Transverse colon (tissue), 4 donors: Measurements from ENCODE around the gene P4HTM. TPM values are rescaled to one million over a fixed set of nuclear protein-coding genes. Genes with fewer than 3 reads are reported as not detected.

Source experiments
- DNase-seq: peaks from one replicate; pipeline ENCODE4 v3.0.0-alpha.2; 2019
- H3K27ac ChIP-seq, 4 donors: fragments of 200-600 bp; sonication (generic); 2 replicates each; pipeline ENCODE4 v1.5.1; 2016 to 2018; ENCODE audit warnings: inconsistent platforms in 4 of 4
- H3K27me3 ChIP-seq: fragments of 200-600 bp; sonication (generic); 2 replicates; pipeline ENCODE4 v1.5.1; 2017; ENCODE audit warnings: inconsistent platforms
- H3K36me3 ChIP-seq, 4 donors: fragments of 200-600 bp; sonication (generic); 2 replicates each; pipeline ENCODE4 v1.5.1; 2017 to 2019; ENCODE audit warnings: inconsistent platforms in 4 of 4
- H3K4me1 ChIP-seq, 4 donors: fragments of 200-600 bp; sonication (generic); 2 replicates each; pipeline ENCODE4 v1.5.1; 2017 to 2020; ENCODE audit warnings: inconsistent platforms in 4 of 4
- H3K4me3 ChIP-seq, 4 donors: fragments of 200-600 bp; sonication (generic); 1 replicate in 1 of 4; 2 replicates in 3 of 4; pipeline versions ENCODE4 v1.5.1 to v1.6.1; 2017 to 2019; ENCODE audit warnings: inconsistent platforms in 4 of 4
- H3K9me3 ChIP-seq, 2 donors: fragments of 200-600 bp; sonication (generic); 2 replicates each; pipeline ENCODE4 v1.5.1; 2017 to 2019; ENCODE audit warnings: inconsistent platforms in 2 of 2
- EP300 ChIP-seq: sonication (generic); formaldehyde crosslinking; IDR thresholded peaks from one replicate; pipeline ENCODE4 v1.6.1; 2017; ENCODE audit warnings: antibody characterized with exemption, low read depth
- POLR2A ChIP-seq: fragments of 450-650 bp; IDR thresholded peaks from one replicate; pipeline ENCODE4 v1.6.1; 2016; ENCODE audit warnings: antibody characterized with exemption, mild to moderate bottlenecking, moderate library complexity
- POLR2AphosphoS5 ChIP-seq, 3 donors: sonication (generic); formaldehyde crosslinking; IDR thresholded peaks; one replicate each; pipeline ENCODE4 v1.6.1; 2016; ENCODE audit warnings: antibody characterized with exemption in 3 of 3
- WGBS, 2 donors: methylation state at CpG; one replicate each; pipeline ENCODE4 v1.1.5; 2018; ENCODE audit warnings: low coverage in 1 of 2; 5-methylcytosine and 5-hydroxymethylcytosine counted together
- in situ Hi-C, 4 donors: fragments of 200-750 bp; cut with MboI; loops; one replicate each; pipeline versions ENCODE4 v1.15.0 to v1.15.1; 2017; ENCODE audit warnings: low sequenced_read_pairs in 3 of 4, low pct_ligation_motif_present in 1 of 4, low pct_unique_long_range_greater_than_20kb in 1 of 4
- intact Hi-C: fragments of 100-400 bp; cut with DNase I; formaldehyde crosslinking; loops from one replicate; pipeline ENCODE4 v1.15.1; 2023; ENCODE audit warnings: low total_unique reads
- total RNA-seq, 4 donors: library from RNA; depleted of rRNA; stranded (reverse); fragments of >200 nt; gene quantifications; one replicate each; pipeline ENCODE4 v1.1.0, GENCODE V29; 2016
- TF ChIP-seq, protein P1 (sequence below), 5 experiments: fragments of 200-600 bp in 3 of 5; fragments of 450-650 bp in 2 of 5; sonication (generic) in 3 of 5; IDR thresholded peaks; 1 replicate in 2 of 5; 2 replicates in 3 of 5; pipeline ENCODE4 v1.5.1; 2016 to 2017; ENCODE audit warnings: antibody characterized with exemption in 5 of 5, inconsistent platforms in 3 of 5, mild to moderate bottlenecking in 2 of 5, moderate library complexity in 1 of 5

Gene P4HTM
- total RNA-seq, 4 donors from 2014 or later, result 43.4 to 100 (median 76.6) TPM

DNA sequence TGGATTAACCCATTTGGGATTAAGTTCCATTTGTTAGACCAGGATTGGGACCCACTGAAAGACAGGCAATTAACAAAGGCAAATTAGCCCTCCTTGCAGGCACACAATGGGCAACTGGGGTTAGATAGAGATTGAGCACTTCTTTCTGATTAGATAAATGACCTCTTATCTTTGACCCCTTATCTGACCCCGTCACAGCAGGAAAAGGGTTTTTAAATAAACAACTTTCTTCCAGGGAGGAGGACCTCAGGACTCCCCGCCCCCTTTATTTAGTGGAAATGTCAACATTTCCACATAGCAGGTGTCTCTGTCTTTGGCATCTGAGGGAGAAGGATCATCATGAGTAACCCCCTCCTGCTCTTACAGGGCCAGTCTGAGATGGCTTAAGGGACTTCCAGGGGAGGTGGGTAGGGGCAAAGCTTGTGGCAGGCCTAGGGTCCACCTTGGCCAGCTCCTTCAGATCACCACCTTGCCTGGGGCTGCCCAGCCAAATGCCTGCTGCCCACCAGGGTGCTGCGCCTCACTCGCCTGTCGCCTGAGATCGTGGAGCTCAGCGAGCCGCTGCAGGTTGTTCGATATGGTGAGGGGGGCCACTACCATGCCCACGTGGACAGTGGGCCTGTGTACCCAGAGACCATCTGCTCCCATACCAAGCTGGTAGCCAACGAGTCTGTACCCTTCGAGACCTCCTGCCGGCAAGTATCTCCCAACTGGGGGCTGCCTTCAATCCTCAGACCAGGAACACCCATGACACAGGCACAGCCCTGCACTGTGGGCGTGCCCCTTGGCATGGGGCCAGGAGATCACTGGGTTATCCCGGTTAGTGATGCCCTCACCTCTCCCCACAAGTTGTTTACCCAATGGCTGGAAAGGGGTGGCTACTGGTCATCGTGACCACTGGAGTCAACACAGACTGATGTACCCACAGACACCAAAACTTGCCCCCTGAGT is 14.6 kb downstream of the P4HTM start:
- intact Hi-C loops (no loop called here), in situ Hi-C loops (no loop called here)
- Histone ChIP-seq H3K36me3 (no peaks in the 10 kb centered on the region), H3K27me3 (no peaks in the 10 kb centered on the region), H3K27ac (no peak overlapping the region), H3K4me1 (peaks cover 12 to 25% (median 19%) of the 10 kb centered on the region in 4 donors), H3K4me3 (no peak overlapping the region), H3K9me3 (no peaks in the 10 kb centered on the region)
- no peak for TF ChIP-seq POLR2AphosphoS5 (IDR thresholded peaks at IDR 0.05)
- TF ChIP-seq, protein P1, sequence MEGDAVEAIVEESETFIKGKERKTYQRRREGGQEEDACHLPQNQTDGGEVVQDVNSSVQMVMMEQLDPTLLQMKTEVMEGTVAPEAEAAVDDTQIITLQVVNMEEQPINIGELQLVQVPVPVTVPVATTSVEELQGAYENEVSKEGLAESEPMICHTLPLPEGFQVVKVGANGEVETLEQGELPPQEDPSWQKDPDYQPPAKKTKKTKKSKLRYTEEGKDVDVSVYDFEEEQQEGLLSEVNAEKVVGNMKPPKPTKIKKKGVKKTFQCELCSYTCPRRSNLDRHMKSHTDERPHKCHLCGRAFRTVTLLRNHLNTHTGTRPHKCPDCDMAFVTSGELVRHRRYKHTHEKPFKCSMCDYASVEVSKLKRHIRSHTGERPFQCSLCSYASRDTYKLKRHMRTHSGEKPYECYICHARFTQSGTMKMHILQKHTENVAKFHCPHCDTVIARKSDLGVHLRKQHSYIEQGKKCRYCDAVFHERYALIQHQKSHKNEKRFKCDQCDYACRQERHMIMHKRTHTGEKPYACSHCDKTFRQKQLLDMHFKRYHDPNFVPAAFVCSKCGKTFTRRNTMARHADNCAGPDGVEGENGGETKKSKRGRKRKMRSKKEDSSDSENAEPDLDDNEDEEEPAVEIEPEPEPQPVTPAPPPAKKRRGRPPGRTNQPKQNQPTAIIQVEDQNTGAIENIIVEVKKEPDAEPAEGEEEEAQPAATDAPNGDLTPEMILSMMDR (IDR thresholded peaks at IDR 0.05), result no peak
- no peak for TF ChIP-seq EP300
- no peak for TF ChIP-seq POLR2A
- DNase-seq, result peak; percentile 73
- WGBS, 2 donors, result 40 to 89% methylated on average over 1 to 16 of the region's 16 CpGs

DNA sequence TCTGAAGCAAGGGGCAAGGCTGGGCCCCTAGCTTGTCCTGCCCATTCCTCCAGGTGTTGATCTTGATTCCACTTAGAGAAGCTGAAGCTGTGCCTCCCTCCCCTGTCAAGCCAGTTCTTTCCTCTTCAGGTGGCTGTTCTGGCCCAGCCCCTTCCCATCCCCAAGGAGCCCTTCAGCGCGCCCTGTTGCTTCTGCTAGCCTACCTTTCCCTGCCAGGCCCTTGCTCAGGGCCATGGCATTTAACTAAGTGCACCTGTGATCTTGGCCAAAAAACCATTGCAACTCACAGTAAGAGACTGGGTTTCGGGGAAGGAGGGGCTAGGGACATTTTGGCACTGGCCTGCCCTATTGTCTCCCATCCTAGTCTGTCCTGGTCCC is 15.3 kb downstream of the P4HTM start:
- WGBS, 2 donors, result 100% methylated on average over 2 to 3 of the region's 3 CpGs
- no peaks in the 10 kb centered on the region for H3K9me3 ChIP-seq
- in situ Hi-C loops (no loop called here), intact Hi-C loops (no loop called here)
- H3K4me3 ChIP-seq, result no peak overlapping the region
- no peak for TF ChIP-seq EP300
- TF ChIP-seq POLR2AphosphoS5 (IDR thresholded peaks at IDR 0.05), result no peak
- no peak for TF ChIP-seq POLR2A
- TF ChIP-seq, protein P1 (IDR thresholded peaks at IDR 0.05), result no peak
- no peak for DNase-seq
- H3K27ac ChIP-seq, result no peak overlapping the region
- H3K36me3 ChIP-seq, result no peaks in the 10 kb centered on the region
- H3K27me3 ChIP-seq, result no peaks in the 10 kb centered on the region
- peaks cover 12 to 25% (median 19%) of the 10 kb centered on the region in 4 donors for H3K4me1 ChIP-seq

DNA sequence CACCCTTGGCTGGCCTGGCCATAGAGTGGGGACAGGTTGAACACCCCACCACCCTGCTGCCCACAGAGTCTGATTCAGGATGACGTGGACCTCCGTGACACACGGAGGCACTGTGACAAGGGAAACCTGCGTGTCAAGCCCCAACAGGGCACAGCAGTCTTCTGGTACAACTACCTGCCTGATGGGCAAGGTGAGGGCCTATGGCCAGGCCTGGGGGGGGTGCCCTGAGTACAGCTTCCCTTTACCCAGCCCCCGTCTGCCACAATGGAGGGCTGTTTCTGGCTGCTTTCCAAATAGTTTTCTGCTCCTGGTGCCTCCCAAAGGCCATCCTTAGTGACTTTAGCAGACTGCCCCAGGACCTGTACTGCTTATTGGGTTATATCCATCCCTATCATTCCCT is 16.0 kb downstream of the P4HTM start:
- no peaks in the 10 kb centered on the region for H3K36me3 ChIP-seq
- peaks cover 12 to 25% (median 19%) of the 10 kb centered on the region in 4 donors for H3K4me1 ChIP-seq
- TF ChIP-seq EP300, result no peak
- no peak for TF ChIP-seq POLR2A
- TF ChIP-seq, protein P1 (IDR thresholded peaks at IDR 0.05), result no peak
- no peak for TF ChIP-seq POLR2AphosphoS5 (IDR thresholded peaks at IDR 0.05)
- in situ Hi-C loops (no loop called here), intact Hi-C loops (no loop called here)
- peak overlapping the region in 1 of 4 donors; percentile 92 for H3K4me3 ChIP-seq
- WGBS, 2 donors, result 98% methylated on average over 5 of the region's 5 CpGs; no CpG with 5 or more reads in 1 of the 2 donors
- DNase-seq, result no peak
- peak overlapping the region; percentile 95 to 99 (median 96) for H3K27ac ChIP-seq
- no peaks in the 10 kb centered on the region for H3K27me3 ChIP-seq
- no peaks in the 10 kb centered on the region for H3K9me3 ChIP-seq

DNA sequence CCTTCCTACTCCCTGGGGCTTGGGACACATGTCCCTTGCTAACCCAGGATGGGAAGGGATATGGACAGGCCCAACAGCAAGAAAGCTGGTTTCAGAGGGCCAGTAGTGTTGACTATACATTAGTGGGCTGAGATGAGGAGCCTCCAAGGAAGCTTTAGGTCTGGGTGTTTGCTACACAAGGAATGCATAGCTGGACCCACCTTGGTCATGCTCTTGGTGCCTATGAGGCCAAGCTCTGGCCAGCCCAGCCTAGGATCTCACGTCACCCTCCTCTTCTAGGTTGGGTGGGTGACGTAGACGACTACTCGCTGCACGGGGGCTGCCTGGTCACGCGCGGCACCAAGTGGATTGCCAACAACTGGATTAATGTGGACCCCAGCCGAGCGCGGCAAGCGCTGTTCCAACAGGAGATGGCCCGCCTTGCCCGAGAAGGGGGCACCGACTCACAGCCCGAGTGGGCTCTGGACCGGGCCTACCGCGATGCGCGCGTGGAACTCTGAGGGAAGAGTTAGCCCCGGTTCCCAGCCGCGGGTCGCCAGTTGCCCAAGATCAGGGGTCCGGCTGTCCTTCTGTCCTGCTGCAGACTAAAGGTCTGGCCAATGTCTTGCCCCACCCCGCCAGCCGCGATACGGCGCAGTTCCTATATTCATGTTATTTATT is 16.5 kb downstream of the P4HTM start:
- Histone ChIP-seq H3K27ac (peak overlapping the region; percentile 95 to 99 (median 96)), H3K4me1 (peaks cover 12 to 25% (median 19%) of the 10 kb centered on the region in 4 donors), H3K9me3 (no peaks in the 10 kb centered on the region), H3K27me3 (no peaks in the 10 kb centered on the region), H3K36me3 (no peaks in the 10 kb centered on the region), H3K4me3 (peak overlapping the region; percentile 62 to 97 (median 78))
- 1% methylated on average over 32 of the region's 32 CpGs; no CpG with 5 or more reads in 1 of the 2 donors for WGBS, 2 donors
- peak; percentile 43 for DNase-seq
- TF ChIP-seq POLR2AphosphoS5 (IDR thresholded peaks at IDR 0.05) (no peak), EP300 (no peak), POLR2A (no peak)
- TF ChIP-seq, protein P1 (IDR thresholded peaks at IDR 0.05), result no peak
- in situ Hi-C loops (no loop called here), intact Hi-C loops (loop anchor here (1.0 kb wide), 1 partner anchor 14 kb away; no protein-coding TSS in a partner anchor)
